Endothelial cell of umbilical vein (primary cell): ENCODE results near the gene CIB2. TPM values are rescaled to one million over a fixed set of nuclear protein-coding genes. Genes with fewer than 3 reads are reported as not detected.

Experiments
- BruUV-seq: library from RNA; stranded (reverse); fragments of 400-500 nt; replicated peaks from 2 replicates; lab custom pipeline; 2021; lab: Mats Ljungman, UMichigan
- CTCF ChIA-PET: fragments of 300-600, 350-600 bp; sonication (Branson Sonifier 250); formaldehyde crosslinking; loops from one replicate; lab custom pipeline; 2021; ENCODE audit warnings: antibody characterized with exemption, inconsistent platforms; lab: Charles Lee
- POLR2A ChIA-PET: fragments of 300-600, 350-600 bp; sonication (Branson Sonifier 250); formaldehyde crosslinking; loops from one replicate; lab custom pipeline; 2021; ENCODE audit warnings: antibody characterized with exemption, inconsistent platforms; lab: Charles Lee
- DNase-seq: peaks from one replicate; pipeline ENCODE4 v3.0.0-alpha.2; 2011; ENCODE audit warnings: low read depth, low spot score
- FAIRE-seq: peaks from 2 replicates; lab custom pipeline; 2011; peaks lifted over from hg19 to GRCh38; lab: Jason Lieb, UNC
- H2AFZ ChIP-seq: 2 replicates; pipeline ENCODE4 v1.6.0; 2012; ENCODE audit warnings: low read depth, low read length, control low read depth, inconsistent platforms
- H3K27ac ChIP-seq: 2 replicates; pipeline ENCODE4 v1.5.1; 2011; ENCODE audit warnings: low read depth, mild to moderate bottlenecking, control low read depth, low read length, moderate library complexity; ENCODE audit not compliant: insufficient read depth
- H3K27me3 ChIP-seq, 2 experiments: 2 replicates each; pipeline versions ENCODE4 v1.6.0 to v1.6.1; 2011; ENCODE audit warnings: low read length in 2 of 2, mixed read lengths in 1 of 2; ENCODE audit not compliant: control insufficient read depth in 2 of 2, insufficient read depth in 2 of 2
- H3K36me3 ChIP-seq, 2 experiments: 2 replicates in 1 of 2; 3 replicates in 1 of 2; pipeline ENCODE4 v1.5.1; 2011; ENCODE audit warnings: low read length in 2 of 2, mild to moderate bottlenecking in 1 of 2, moderate library complexity in 1 of 2; ENCODE audit not compliant: control insufficient read depth in 2 of 2, insufficient read depth in 2 of 2; ENCODE audit errors: extremely low read depth in 1 of 2
- H3K4me1 ChIP-seq: 3 replicates; pipeline ENCODE4 v1.5.1; 2011; ENCODE audit warnings: mild to moderate bottlenecking, low read length; ENCODE audit not compliant: control insufficient read depth, insufficient read depth; ENCODE audit errors: extremely low read depth
- H3K4me2 ChIP-seq: 2 replicates; pipeline ENCODE4 v1.6.1; 2011; ENCODE audit warnings: low read length, control low read depth, mixed read lengths; ENCODE audit not compliant: insufficient read depth
- H3K4me3 ChIP-seq, 3 experiments: fragments of 200-600 bp in 1 of 3; sonication (generic), shearing (Covaris generic) in 1 of 3; replicated peaks in 1 of 3; 2 replicates each; pipeline ENCODE4 v1.5.1; 2011 to 2016; ENCODE audit warnings: control low read depth in 3 of 3, low read length in 3 of 3, mild to moderate bottlenecking in 2 of 3, inconsistent platforms in 1 of 3, low read depth in 1 of 3, moderate library complexity in 1 of 3; ENCODE audit not compliant: insufficient read depth in 1 of 3
- H3K79me2 ChIP-seq: 2 replicates; pipeline ENCODE4 v1.6.0; 2012; ENCODE audit warnings: low read length, inconsistent platforms; ENCODE audit not compliant: control insufficient read depth, insufficient read depth
- H3K9ac ChIP-seq: replicated peaks from 2 replicates; pipeline ENCODE3; 2011; ENCODE audit warnings: low read length, control low read depth; ENCODE audit not compliant: insufficient read depth; ENCODE audit errors: extremely low read depth
- H3K9me1 ChIP-seq: replicated peaks from 3 replicates; pipeline ENCODE4 v1.6.0; 2011; ENCODE audit warnings: mild to moderate bottlenecking, low read length; ENCODE audit not compliant: control insufficient read depth, insufficient read depth; ENCODE audit errors: extremely low read depth
- H3K9me3 ChIP-seq: replicated peaks from 2 replicates; pipeline ENCODE4 v1.5.1; 2012; ENCODE audit warnings: low read length, inconsistent platforms; ENCODE audit not compliant: control insufficient read depth, insufficient read depth
- H4K20me1 ChIP-seq: replicated peaks from 2 replicates; pipeline ENCODE3; 2011; ENCODE audit warnings: mild to moderate bottlenecking, low read length; ENCODE audit not compliant: control insufficient read depth, insufficient read depth; ENCODE audit errors: extremely low read depth
- EZH2 ChIP-seq: IDR thresholded peaks from 2 replicates; pipeline ENCODE4 v1.6.1; 2012; ENCODE audit warnings: borderline replicate concordance, low read depth, mild to moderate bottlenecking, moderate library complexity, low read length, inconsistent platforms; ENCODE audit not compliant: severe bottlenecking
- FOS ChIP-seq: IDR thresholded peaks from 2 replicates; pipeline ENCODE4 v1.6.1; 2011; ENCODE audit warnings: mild to moderate bottlenecking, low read length, moderate library complexity, borderline replicate concordance; ENCODE audit not compliant: insufficient read depth
- GATA2 ChIP-seq: IDR thresholded peaks from 2 replicates; pipeline ENCODE4 v1.7.0; 2011; ENCODE audit warnings: low read depth, mild to moderate bottlenecking, moderate library complexity, mixed read lengths, low read length; ENCODE audit not compliant: insufficient read length, insufficient read depth
- JUN ChIP-seq: IDR thresholded peaks from 2 replicates; pipeline ENCODE4 v1.6.1; 2011; ENCODE audit warnings: borderline replicate concordance, low read depth; ENCODE audit not compliant: insufficient read length, insufficient read depth
- MYC ChIP-seq: IDR thresholded peaks from one replicate; pipeline ENCODE4 v1.6.1; 2011; ENCODE audit warnings: mild to moderate bottlenecking, low read depth, low read length
- POLR2A ChIP-seq: IDR thresholded peaks from 2 replicates; pipeline ENCODE4 v1.6.1; 2012; ENCODE audit warnings: low read depth, mild to moderate bottlenecking, control low read depth, low read length
- POLR2AphosphoS5 ChIP-seq: IDR thresholded peaks from 2 replicates; pipeline ENCODE4 v1.6.1; 2012; ENCODE audit warnings: low read depth, mild to moderate bottlenecking, control low read depth, low read length, moderate library complexity; ENCODE audit not compliant: insufficient read depth
- dilution Hi-C: fragments of 300-500 bp; cut with MboI; formaldehyde crosslinking; loops from one replicate; pipeline ENCODE4 v1.15.0; 2019; ENCODE audit warnings: low sequenced_read_pairs; ENCODE audit not compliant: extremely low pct_ligation_motif_present
- intact Hi-C: fragments of 100-400 bp; cut with micrococcal nuclease; formaldehyde crosslinking; loops from one replicate; pipeline ENCODE4 v1.10.0; 2022
- polyA plus RNA-seq, 4 experiments: library from polyadenylated mRNA; depleted of rRNA in 3 of 4; stranded (reverse) in 3 of 4; unstranded in 1 of 4; fragments of >200 nt; gene quantifications; 2 replicates each; pipeline versions ENCODE4 v1.2.1 to v1.2.3, GENCODE V29; 2011 to 2012; ENCODE audit warnings: missing spikeins in 1 of 4
- total RNA-seq: library from RNA; stranded (reverse); gene quantifications from 2 replicates; pipeline ENCODE4 v1.2.3, GENCODE V29; 2021
- TF ChIP-seq, protein P1 (sequence below), 2 donors: IDR thresholded peaks; 1 replicate in 1 of 2; 2 replicates in 1 of 2; pipeline ENCODE4 v1.5.1; 2011; ENCODE audit warnings: low read length in 2 of 2, mild to moderate bottlenecking in 2 of 2, moderate library complexity in 2 of 2, control low read depth in 1 of 2, inconsistent platforms in 1 of 2, low read depth in 1 of 2; ENCODE audit not compliant: insufficient read depth in 1 of 2; ENCODE audit errors: extremely low read depth in 1 of 2
- TF ChIP-seq, protein P2 (sequence below): IDR thresholded peaks from 2 replicates; pipeline ENCODE4 v1.6.1; 2011; ENCODE audit not compliant: insufficient read depth, insufficient read length

The CIB2 gene
- total and polyA plus RNA-seq, 2 donors (not counting 3 experiments of a cell fraction or from before 2014, with no cell fraction given) = 4.0 to 7.7 TPM

DNA sequence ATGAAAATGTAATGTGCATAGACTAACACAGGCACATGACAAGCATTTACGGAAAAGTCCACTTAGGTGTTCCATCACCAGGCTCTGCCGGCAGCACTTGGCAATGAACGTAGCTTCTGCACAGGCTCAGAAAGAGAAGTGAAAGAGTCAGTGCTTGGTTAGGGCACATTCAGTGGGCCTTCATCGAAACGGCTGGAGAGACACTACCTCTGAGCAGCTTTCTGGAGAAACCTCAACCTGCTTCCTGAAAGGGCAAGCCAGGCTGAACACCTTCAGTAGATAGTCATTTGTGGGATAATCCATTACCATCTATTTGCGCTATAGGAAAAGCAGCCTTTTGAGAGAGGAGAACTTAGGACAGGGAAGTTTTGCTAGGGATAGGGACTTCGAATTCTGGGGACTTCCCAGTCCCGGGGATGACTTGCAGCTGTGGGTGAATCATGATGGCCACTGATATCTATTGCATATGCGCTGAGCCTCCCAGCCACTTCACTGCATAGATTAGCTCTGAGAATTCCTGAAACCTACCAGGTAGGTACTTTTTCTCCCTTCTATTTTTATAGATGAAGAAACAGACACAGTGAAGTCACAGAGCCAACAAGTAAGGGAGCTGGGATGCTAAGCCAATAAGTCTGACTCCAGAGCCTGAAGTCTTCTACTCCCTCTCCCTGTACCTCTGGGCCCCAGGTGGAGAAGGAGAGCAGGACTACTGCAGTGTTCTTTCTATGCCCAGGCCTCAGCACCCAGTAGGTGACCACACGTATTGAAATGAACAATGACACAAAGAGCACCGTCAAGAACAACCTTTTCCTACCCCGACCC is 43.1 kb downstream of the CIB2 start:
- Histone ChIP-seq H3K4me1 (no peaks in the 10 kb centered on the region), H3K9me1 (no peaks in the 10 kb centered on the region), H3K9me3 (no peaks in the 10 kb centered on the region), H3K9ac (no peak overlapping the region), H2AFZ (no peak overlapping the region), H3K36me3 (no peaks in the 10 kb centered on the region), H3K27ac (no peak overlapping the region), H4K20me1 (no peaks in the 10 kb centered on the region), H3K4me3 (no peak overlapping the region), H3K4me2 (no peak overlapping the region), H3K27me3 (peaks cover 0 to 3% of the 10 kb centered on the region in 2 experiments), H3K79me2 (no peaks in the 10 kb centered on the region)
- DNase-seq = no peak
- no peak for FAIRE-seq
- no TSS peak for BruUV-seq
- POLR2A ChIA-PET = no interaction called here
- CTCF ChIA-PET = interaction anchor here (1.2 to 1.6 kb wide), 2 partner anchors 20 to 122 kb away, joined by 3 to 8 read pairs; no protein-coding TSS in a partner anchor
- intact Hi-C loops (no loop called here), dilution Hi-C loops (no loop called here)
- TF ChIP-seq, protein P1, sequence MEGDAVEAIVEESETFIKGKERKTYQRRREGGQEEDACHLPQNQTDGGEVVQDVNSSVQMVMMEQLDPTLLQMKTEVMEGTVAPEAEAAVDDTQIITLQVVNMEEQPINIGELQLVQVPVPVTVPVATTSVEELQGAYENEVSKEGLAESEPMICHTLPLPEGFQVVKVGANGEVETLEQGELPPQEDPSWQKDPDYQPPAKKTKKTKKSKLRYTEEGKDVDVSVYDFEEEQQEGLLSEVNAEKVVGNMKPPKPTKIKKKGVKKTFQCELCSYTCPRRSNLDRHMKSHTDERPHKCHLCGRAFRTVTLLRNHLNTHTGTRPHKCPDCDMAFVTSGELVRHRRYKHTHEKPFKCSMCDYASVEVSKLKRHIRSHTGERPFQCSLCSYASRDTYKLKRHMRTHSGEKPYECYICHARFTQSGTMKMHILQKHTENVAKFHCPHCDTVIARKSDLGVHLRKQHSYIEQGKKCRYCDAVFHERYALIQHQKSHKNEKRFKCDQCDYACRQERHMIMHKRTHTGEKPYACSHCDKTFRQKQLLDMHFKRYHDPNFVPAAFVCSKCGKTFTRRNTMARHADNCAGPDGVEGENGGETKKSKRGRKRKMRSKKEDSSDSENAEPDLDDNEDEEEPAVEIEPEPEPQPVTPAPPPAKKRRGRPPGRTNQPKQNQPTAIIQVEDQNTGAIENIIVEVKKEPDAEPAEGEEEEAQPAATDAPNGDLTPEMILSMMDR (IDR thresholded peaks at IDR 0.05; ENCODE audit: extremely low read depth in 1 of 2, insufficient read depth in 1 of 2, low read depth in 1 of 2, low read length in 2 of 2) = no peak
- TF ChIP-seq POLR2A (no peak), FOS (no peak), POLR2AphosphoS5 (no peak), JUN (no peak), GATA2 (no peak), MYC (no peak), EZH2 (no peak)
- TF ChIP-seq, protein P2, sequence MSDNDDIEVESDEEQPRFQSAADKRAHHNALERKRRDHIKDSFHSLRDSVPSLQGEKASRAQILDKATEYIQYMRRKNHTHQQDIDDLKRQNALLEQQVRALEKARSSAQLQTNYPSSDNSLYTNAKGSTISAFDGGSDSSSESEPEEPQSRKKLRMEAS = no peak
